Measurements from ENCODE around the gene TMEM51. TPM values are rescaled to one million over a fixed set of nuclear protein-coding genes. Genes with fewer than 3 reads are reported as not detected.

Gene TMEM51
- total RNA-seq, 1 donor from 2014 or later, result 82.3 TPM

DNA sequence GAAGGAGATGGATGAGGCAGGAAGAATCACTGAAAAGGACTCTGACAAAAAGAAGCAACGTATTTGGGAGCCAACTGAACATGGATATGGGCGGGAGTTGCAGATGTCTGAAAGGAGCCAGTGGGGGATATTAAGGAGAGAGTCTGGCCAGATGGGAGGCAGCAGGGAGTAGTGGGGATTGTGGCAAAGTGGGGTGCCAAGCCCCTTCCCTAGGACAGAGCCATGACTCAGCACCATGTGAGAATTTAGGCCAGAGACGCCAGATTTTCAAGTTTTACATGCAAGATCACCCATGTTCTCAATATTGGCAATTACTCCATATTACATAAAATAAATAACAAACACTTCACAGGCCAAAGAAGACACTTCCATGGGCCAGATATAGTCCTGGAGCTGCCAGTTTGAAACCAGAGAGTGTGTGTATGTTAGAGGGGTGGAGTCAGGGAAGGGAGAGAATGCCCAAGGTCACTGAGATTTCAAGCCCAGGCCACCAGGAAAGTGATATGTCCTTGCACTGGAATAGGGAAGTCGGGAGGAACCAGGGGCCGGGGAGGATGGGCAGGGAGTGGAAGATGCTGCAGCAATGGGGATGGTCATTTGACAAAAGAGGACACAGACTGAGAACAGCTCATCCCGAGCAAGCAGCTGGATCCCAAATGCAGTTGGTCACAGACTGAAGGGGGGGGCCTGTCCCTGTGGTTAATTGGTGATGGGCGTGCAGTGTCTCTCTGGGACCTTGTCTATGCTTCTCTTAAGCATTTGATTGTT, 23.5 kb downstream of the TMEM51 start:
- Histone ChIP-seq H3K4me3 (ENCODE audit: low read depth, low read length) (no peak overlapping the region), H3K36me3 (ENCODE audit: control insufficient read depth, insufficient read depth, low read length) (no peaks in the 10 kb centered on the region), H3K27me3 (ENCODE audit: control insufficient read depth, insufficient read depth, low read length) (no peaks in the 10 kb centered on the region)
- DNase-seq (ENCODE audit: low read depth), result no peak
- TF ChIP-seq, protein P1, sequence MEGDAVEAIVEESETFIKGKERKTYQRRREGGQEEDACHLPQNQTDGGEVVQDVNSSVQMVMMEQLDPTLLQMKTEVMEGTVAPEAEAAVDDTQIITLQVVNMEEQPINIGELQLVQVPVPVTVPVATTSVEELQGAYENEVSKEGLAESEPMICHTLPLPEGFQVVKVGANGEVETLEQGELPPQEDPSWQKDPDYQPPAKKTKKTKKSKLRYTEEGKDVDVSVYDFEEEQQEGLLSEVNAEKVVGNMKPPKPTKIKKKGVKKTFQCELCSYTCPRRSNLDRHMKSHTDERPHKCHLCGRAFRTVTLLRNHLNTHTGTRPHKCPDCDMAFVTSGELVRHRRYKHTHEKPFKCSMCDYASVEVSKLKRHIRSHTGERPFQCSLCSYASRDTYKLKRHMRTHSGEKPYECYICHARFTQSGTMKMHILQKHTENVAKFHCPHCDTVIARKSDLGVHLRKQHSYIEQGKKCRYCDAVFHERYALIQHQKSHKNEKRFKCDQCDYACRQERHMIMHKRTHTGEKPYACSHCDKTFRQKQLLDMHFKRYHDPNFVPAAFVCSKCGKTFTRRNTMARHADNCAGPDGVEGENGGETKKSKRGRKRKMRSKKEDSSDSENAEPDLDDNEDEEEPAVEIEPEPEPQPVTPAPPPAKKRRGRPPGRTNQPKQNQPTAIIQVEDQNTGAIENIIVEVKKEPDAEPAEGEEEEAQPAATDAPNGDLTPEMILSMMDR (IDR thresholded peaks at IDR 0.05; ENCODE audit: insufficient read depth, low read length, poor library complexity, severe bottlenecking), result no peak

DNA sequence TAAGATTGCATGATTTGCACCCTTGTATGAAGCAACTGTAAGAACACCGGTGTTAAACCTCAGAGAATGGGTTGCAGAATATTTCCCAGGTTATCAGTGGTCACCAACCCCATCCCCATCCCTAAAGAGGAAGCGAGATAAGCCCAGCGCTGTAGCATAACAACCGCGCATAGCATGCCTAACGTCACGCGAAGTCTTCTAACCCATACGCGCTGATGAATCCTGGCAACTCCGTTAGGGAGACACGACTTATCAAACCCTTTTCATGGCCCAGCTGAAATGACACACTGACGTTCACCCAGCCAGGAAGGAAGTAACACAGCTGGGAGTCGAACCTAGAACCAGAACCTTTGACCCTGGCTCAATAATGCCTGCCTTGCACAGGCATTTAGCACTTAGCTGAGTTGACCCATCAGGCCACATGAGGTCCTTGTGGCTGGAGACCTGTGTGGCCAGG, 24.2 kb downstream of the TMEM51 start:
- TF ChIP-seq, protein P1 (IDR thresholded peaks at IDR 0.05; ENCODE audit: insufficient read depth, low read length, poor library complexity, severe bottlenecking), result no peak
- Histone ChIP-seq H3K36me3 (ENCODE audit: control insufficient read depth, insufficient read depth, low read length) (no peaks in the 10 kb centered on the region), H3K4me3 (ENCODE audit: low read depth, low read length) (no peak overlapping the region), H3K27me3 (ENCODE audit: control insufficient read depth, insufficient read depth, low read length) (no peaks in the 10 kb centered on the region)
- no peak for DNase-seq (ENCODE audit: low read depth)

DNA sequence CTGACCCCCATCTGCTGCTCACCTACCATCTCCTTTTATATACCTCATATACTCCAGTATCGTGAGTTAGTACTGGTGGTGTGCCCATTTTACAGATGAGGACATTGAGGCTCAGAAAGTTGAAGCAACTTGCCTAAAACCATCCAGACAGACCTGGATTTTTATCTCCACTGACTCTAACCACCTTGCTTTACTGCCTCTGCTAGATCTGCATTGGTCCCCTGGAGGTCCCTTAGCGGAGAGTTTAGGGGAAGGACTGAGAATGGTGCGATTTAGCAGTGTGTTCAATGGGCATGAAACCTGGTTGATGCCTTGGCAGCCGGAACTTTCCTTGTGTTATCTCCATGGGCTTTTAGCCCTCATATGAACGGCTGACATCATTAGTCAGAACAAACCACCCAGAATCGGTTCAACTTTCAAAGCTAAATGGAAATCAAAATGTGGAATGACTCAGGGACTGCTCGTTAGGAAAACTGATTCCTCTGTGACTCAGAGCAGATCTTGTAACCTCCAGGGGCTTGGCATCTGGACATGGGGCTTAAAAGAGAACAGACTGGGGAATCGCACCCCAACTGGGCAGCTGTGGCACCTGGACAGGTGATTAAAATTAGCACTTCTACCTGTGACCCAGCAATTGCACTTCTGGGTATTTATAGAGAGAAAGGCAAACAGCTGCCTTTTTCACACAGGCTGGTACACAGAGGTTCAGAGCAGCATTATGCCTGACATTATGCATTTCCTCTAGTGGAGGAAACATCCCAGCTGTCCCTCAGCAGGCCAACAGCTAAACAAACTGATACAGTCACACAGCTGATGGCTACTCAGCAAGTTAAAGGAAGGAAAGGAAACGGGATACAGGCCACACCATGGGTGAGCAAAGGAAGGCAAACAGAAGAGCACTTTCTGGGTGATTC, 25.3 kb downstream of the TMEM51 start:
- Histone ChIP-seq H3K4me3 (ENCODE audit: low read depth, low read length) (no peak overlapping the region), H3K36me3 (ENCODE audit: control insufficient read depth, insufficient read depth, low read length) (no peaks in the 10 kb centered on the region), H3K27me3 (ENCODE audit: control insufficient read depth, insufficient read depth, low read length) (no peaks in the 10 kb centered on the region)
- TF ChIP-seq, protein P1 (IDR thresholded peaks at IDR 0.05; ENCODE audit: insufficient read depth, low read length, poor library complexity, severe bottlenecking), result no peak
- DNase-seq (ENCODE audit: low read depth), result peak; percentile 95

DNA sequence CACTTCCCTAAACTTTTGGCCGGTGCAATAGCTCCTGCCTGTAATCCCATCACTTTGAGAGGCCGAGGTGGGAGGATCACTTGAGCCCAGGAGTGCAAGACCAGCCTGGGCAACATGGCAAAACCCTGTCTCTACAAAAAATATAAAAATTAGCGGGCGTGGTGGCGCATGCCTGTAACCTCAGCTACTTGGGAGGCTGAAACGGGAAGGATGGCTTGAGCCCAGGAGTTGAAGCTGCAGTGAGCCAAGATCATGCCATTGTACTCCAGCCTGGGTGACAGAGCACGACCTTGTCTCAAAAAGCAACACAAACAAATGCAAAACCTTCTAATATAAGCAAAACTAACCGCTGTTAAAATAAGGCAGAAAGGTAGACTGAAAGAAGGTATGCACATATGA, 25.9 kb downstream of the TMEM51 start:
- TF ChIP-seq, protein P1 (IDR thresholded peaks at IDR 0.05; ENCODE audit: insufficient read depth, low read length, poor library complexity, severe bottlenecking), result no peak
- no peak overlapping the region for H3K4me3 ChIP-seq (ENCODE audit: low read depth, low read length)
- H3K27me3 ChIP-seq (ENCODE audit: control insufficient read depth, insufficient read depth, low read length), result no peaks in the 10 kb centered on the region
- H3K36me3 ChIP-seq (ENCODE audit: control insufficient read depth, insufficient read depth, low read length), result no peaks in the 10 kb centered on the region
- no peak for DNase-seq (ENCODE audit: low read depth)

DNA sequence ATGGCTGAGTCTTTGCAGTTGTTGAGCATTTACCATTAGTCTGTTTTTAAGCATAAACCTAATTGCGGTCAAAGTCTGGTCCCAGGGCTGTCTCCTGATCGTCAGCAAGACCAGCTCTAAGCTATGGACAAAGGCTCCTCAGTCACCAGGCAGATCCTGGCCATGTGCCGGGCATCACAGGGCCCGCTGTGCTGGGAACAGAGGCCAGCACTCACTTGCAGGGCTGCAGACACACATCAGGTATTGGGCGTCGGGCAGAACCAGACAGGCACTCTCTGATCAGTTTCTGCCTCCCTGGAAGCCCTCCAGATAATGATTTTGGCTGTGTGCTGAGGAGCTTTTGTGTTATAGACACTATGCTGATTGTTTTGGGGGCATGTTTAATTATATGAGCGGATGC, 26.6 kb downstream of the TMEM51 start:
- Histone ChIP-seq H3K27me3 (ENCODE audit: control insufficient read depth, insufficient read depth, low read length) (no peaks in the 10 kb centered on the region), H3K36me3 (ENCODE audit: control insufficient read depth, insufficient read depth, low read length) (no peaks in the 10 kb centered on the region), H3K4me3 (ENCODE audit: low read depth, low read length) (no peak overlapping the region)
- DNase-seq (ENCODE audit: low read depth), result no peak
- TF ChIP-seq, protein P1 (IDR thresholded peaks at IDR 0.05; ENCODE audit: insufficient read depth, low read length, poor library complexity, severe bottlenecking), result no peak

Data from kidney epithelial cell (primary cell).